HG02610 (cell line): ENCODE measurements around the gene PALD1.
"Not testable (repeated sequence)": the region's sequence is repeated elsewhere in the genome, so short reads cannot be mapped to it uniquely, and the experiment has no call there.

Experiments used
- ATAC-seq: cut with Tn5 transposase; IDR thresholded peaks from one replicate; pipeline ENCODE4 v1.9.1; 2021; ENCODE audit warnings: mild to moderate bottlenecking, moderate library complexity; ENCODE audit not compliant: unreplicated experiment

The PALD1 gene

DNA sequence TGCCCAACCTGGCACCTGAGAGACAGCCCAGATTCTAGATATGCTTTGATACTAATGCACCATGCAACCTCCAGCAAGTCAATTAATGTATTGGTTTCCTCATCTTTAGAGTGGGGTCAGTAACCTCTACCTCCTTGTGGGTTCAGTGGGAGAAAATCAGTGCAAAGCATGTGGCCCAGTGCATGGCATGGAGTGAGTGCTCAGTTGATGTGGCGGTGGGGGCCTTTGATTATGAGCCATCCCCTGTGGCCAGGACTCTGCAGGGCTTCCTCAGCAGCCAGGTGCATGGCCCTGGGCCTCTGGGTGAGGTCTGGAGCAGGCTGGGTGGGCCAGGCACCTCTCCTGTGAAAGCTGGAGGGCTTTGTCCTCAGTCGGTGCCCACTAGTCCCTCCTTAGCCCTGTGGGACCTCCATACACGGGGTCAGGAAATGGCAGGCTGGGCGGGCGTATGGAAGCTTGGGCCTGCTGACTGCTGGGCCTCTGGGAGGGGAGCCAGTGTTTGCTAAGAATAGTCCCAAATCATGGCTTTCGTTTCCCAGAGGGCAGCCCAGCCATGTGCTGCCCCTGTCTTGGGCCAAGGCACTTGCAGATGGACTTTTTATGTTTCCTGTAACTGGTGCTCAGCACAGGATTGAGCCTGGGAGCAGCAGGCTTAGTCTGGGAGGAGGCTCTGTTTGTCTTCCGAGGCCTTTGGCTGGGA, 3.4 kb downstream of the PALD1 start:
- no peak for ATAC-seq

GRCh38 chr10:70482982-70483760, 4.6 kb downstream of the PALD1 start:
- no peak for ATAC-seq

DNA sequence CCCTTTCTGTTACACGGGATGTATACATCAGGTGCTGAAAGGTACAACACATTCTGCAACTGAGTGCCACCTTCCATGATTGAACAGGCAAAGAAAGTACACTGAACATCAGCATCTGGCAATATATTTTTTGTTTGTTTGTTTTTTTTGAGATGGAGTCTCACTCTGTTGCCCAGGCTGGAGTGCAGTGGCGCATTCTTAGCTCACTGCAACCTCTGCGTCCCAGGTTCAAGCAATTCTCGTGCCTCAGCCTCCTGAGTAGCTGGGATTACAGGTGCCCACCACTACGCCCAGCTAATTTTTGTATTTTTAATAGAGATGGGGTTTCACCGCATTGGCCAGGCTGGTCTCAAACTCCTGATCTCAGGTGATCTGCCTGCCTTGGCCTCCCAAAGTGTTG, 5.3 kb downstream of the PALD1 start:
- not testable (repeated sequence) for ATAC-seq

DNA sequence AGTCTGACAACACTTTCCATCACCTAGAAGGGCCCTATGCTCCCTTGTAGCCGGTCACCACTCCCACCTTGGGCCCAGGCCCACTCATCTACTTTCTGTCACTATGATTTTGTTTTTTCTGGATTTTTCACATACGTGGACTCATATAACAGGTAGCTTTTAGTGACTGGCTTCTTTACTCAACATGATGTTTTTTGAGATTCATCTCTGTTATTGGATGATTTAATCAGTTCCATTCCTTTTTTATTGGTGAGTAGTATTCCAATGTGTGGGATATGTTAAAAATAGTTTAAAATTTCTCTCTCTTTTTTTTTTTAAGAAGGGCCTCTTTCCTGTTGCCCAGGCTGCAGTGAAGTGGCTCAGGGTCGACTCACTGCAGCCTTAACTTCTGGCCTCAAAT, 9.3 kb downstream of the PALD1 start:
- ATAC-seq = no peak

DNA sequence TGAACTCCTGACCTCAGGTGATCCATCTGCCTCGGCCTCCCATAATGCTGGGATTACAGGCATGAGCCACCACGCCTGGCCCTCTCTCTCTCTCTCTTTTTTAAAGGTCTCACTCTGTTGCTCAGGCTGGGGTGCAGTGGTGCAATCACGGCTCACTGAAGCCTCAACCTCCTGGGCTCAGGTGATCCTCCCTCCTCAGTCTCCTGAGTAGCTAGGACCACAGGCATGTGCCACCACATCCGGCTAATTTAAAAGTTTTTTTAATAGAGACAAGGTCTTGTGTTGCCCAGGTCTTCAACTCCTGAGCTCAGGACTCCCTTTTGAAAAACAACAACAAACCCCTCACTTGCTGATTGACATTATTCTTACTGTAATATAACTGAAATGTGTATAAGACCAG, 11.6 kb downstream of the PALD1 start:
- no peak for ATAC-seq

GRCh38 chr10:70491614-70492013, 13.0 kb downstream of the PALD1 start:
- ATAC-seq = no peak

DNA sequence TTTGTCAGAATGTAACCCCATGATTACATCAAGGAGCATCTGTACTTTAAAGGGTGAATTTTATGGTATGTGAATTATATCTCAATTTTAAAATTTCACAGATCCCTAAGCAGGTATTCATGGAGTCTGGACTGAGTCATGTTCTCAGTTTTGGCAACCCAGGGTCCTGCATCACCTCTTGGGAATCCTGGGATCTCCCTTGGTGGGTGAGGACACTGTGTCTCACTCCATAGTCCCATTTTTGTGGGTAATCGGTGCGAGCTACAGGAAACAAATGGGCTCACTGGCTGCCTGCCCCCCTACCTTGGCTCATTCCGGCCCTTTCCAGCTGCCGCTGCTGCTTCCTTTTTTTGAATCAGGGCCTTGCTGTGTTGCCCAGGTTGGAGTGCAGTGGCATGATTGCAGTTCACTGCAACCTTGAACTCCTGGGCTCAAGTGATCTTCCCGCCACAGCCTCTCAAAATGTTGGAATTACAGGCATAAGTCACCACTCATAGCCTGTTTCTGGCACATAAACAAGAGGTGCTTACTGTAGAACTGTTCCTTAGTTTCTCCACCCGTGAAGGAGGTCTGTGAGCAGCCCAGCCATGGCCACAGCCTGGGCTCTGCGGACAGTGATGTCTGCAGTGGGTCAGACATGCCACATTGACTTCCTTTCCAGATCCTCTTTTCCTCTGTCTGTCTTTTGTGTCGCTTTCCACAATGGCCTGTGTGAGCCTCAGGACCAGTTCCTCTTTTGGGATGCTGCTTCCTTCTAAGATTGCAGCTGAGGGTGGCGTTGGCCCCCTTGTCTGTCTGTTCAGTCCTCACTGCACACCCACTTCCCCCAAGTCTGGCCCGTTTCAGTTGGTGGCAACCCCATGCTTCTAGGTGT, 14.5 kb downstream of the PALD1 start:
- no peak for ATAC-seq

DNA sequence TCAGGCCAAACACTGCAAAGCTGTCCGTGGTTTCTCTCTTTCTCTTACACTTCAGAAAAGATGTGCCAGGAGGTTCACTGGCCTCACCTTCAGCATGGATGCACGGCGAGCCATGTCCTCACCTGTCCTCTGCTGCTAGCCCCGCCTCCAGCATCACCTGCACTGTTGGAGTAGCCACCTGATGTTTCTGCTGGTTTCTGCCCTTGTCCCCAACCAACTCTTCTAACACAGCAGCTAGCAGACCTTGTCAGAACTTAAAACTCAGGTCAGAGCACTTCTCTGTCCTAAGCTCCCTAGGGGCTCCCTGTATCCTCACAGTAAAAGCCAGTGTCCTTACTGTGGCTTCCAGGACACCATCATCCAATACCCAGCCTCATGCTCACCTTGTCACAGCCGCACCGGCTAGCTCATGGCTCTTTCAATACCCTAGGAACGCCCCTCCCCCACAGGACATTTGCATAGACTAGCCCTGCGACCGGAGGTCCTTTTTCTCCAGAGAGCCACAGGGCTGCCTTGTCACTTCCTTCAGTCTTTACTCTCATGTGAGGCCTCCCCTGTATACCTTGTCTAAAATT, 15.2 kb downstream of the PALD1 start:
- peak; percentile 64 for ATAC-seq

DNA sequence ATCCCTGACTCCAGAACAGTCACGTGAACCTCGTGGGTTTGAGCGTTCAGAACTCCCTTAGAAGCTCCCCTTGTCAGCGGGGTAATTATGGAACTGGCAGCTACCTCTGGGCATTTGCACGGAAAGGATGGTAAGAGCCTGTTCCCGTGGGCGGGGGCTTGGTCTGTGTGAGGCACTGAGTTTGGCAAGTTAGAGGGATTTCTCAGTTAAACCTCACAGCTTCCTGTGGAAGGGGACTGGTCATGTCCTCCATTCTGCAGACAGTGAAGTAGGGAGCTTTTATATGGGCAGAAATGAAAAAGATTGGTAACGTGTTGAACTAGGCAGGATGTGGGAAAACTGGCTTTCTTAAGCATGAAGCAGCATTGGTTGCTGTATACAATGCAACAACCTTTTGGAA, 16.0 kb downstream of the PALD1 start:
- no peak for ATAC-seq

GRCh38 chr10:70494966-70495365, 16.4 kb downstream of the PALD1 start:
- ATAC-seq = no peak

DNA sequence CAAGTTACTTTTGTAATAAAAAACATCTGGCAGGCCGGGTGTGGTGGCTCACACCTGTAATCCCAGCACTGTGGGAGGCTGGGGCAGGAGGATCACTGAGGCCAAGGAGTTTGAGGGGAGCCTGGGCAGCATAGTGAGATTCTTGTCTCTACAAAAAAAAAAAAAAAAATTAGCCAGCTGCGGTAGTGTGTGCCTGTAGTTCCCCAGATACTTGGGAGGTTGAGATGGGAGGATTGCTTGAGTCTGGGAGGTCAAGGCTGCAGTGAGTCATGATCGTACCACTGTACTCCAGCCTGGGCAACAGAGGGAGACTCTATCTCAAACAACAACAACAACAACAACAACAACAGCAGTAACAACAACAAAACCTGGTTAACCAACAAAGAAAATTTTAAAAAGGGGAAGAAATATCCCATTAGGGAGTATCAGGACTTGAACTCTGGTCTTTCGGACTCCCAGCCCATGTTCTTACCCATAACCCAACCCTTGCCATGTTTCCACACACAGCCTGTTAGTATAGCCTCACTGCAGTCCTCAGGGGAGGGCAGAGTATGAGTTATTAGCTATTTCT, 17.2 kb downstream of the PALD1 start:
- ATAC-seq = no peak

- no peak for ATAC-seq
These were observed 18.0 kb downstream of the PALD1 start for GRCh38 chr10:70496341-70497119.

GRCh38 chr10:70497120-70497545, 18.6 kb downstream of the PALD1 start:
- ATAC-seq = no peak

DNA sequence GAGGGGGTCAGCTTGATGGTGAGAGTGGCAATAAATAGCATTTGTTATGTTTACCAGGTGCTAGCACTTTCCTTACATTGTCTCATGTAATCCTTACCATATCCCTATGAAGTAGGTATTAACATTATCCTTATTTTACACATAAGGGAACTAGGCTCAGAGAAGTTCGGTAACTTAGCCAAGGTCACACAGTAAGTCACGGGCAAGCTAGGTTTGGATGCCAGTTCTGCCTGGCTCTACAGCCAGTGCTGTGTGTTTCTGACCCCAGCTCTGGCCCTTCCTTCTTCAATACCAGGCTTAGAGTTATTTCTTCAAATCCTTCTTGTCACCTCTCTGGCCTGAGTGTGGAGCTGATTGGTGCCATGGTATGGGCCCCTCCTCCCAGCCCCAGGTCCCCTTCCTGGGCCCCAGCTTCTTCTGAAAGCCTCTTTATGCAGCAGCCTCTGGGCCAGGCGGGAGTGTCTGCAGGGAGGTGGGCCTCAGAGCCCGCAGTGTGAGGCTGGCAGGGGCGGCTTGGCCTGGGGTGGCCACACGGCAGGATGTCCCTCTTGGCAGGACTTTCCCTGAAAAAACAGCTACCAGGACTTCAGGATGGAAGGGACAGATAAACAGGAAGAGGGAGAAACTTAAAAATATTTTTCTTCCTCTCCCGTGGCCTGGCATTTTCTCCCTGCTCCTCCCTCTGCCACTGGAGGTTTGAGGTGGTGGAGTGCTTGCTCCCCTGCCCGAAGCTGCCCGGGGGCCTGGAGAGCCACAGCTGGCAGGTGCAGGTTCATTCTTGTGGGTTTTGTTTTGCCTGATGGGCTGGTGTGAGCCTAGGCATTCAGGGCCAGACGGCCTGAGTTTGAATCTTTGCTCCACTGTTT, 20.6 kb downstream of the PALD1 start:
- ATAC-seq = no peak

DNA sequence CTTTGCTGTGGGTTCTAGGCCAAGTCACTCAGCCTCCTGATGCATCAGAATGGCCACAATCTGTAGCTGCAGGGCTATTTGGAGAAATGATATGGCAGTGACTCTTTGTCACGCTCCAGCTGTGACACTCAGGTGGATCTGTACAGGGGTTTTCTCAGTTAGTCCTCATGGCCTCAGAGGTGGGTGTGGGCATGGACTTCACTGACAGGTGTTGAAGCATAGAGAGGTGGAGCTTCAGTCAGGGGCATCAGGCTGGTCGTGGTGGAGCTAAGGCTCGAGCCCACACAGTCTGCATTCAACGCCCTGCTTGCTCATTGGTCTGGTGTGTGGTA, 21.2 kb downstream of the PALD1 start:
- peak; percentile 55 for ATAC-seq

DNA sequence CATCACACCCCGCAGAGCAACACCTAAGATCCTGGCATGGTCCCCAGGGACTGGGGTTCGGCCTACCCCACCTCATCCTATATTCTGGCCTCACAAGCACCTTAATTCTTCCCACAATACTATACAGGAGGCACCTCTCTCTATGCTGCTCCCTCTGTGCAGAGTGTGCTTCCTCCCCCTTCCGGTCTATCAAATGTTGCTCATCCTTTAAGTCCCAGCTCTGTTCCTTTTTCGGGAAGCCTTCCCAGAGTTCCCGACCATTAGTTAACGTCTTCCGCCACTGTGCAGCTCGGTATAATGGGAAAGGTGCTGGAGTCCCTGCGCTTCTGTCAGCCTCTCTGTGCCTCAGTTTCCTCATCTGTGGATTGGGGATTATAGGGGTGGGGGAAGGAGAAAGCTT, 21.8 kb downstream of the PALD1 start:
- ATAC-seq = no peak

DNA sequence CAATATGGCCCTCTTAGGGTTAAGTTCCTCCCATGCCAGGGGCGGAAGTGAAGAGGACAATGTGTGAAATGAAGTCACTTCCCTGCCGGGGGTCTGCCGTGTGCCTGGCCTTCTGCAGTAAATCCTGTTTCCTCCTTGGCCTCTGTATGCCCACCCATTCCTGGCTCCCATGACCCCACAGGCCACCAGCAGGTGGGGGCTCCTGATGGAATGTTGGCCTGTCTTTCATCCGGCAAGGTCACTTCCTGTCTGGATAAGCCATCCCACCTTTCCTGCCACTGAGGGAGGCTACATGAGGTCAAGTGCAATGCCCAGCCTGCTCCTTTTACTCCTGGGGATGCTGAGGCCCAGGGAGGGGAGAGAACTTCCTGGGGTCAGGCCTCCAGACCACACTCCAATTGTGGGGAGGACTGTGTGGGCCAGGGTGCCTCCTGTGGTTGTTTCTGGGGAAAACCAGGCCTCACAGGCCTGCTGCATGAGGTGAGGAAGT, 22.3 kb downstream of the PALD1 start:
- ATAC-seq = no peak

DNA sequence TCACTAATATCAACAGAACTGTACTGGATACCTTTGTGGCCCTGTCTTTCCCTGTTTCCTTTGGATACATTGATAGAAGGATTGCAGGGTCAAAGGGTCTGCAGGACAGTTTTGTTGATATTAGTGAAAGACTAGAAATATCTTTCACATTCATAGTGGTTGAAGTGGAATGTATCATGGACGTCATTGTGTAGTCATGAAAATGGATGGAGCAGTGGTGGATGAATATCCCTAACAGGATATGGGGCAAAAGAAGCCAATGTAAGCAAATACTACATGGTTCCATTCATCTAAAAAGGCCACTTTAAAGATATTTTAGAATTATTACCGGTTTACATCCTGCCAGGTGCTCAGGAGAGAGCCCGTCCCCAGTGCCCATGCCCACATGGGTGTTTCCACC, 23.8 kb downstream of the PALD1 start:
- no peak for ATAC-seq

DNA sequence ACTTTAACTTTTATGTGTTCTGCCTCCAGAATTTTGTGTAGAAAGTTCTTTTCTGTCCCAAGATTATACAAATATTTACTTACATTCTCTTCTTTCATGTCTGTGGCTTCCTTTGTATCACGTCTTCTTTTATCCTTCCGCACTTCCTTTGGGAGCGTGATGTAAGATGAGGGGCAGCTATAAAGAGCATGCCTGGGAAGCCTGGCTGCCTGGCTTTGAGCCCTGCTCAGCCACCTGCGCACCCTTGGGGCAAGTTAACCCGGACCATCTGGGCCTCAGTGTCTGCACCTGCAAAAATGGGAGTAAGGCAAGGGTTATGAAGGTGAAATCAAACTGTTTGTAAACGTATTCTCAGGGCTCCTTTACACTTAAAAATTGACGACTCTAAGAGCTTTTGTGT, 25.2 kb downstream of the PALD1 start:
- ATAC-seq = no peak
